Vagina (tissue), 2 donors: ENCODE measurements around the gene RASA3.

Experiments used
- POLR2AphosphoS5 ChIP-seq, 2 donors: sonication (generic); formaldehyde crosslinking; IDR thresholded peaks; one replicate each; pipeline ENCODE4 v1.9.0; 2017; ENCODE audit warnings: antibody characterized with exemption in 2 of 2, mild to moderate bottlenecking in 2 of 2, low read depth in 1 of 2; ENCODE audit not compliant: insufficient read depth in 1 of 2
- TF ChIP-seq, protein P1 (sequence below), 3 experiments: fragments of 450-650 bp in 2 of 3; fragments of 200-600 bp in 1 of 3; sonication (generic) in 1 of 3; IDR thresholded peaks; one replicate each; pipeline ENCODE4 v1.5.1; 2017 to 2019; ENCODE audit warnings: antibody characterized with exemption in 3 of 3, mild to moderate bottlenecking in 2 of 3, moderate library complexity in 2 of 3

DNA sequence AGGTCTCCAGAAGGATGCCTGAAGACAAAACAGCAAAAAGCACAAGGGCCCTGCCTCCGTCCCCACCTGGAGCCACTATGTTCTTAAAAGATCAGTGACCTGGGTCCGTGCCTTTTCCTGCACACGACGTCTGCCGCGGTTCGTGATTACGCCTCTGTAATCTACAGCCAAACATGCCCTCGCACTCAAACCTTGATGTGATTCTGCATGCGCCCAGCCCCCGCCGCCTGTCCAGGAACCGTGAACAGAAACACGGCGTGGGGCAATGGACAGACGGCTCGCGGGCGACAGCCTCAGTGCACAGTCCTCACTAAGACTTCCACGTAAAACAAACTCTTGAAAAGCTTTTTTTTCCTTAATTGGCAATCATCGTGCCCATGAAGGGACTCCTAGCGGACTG, 174.1 kb downstream of the RASA3 start:
- TF ChIP-seq, protein P1, sequence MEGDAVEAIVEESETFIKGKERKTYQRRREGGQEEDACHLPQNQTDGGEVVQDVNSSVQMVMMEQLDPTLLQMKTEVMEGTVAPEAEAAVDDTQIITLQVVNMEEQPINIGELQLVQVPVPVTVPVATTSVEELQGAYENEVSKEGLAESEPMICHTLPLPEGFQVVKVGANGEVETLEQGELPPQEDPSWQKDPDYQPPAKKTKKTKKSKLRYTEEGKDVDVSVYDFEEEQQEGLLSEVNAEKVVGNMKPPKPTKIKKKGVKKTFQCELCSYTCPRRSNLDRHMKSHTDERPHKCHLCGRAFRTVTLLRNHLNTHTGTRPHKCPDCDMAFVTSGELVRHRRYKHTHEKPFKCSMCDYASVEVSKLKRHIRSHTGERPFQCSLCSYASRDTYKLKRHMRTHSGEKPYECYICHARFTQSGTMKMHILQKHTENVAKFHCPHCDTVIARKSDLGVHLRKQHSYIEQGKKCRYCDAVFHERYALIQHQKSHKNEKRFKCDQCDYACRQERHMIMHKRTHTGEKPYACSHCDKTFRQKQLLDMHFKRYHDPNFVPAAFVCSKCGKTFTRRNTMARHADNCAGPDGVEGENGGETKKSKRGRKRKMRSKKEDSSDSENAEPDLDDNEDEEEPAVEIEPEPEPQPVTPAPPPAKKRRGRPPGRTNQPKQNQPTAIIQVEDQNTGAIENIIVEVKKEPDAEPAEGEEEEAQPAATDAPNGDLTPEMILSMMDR (IDR thresholded peaks at IDR 0.05), result no peak
- no peak for TF ChIP-seq POLR2AphosphoS5 (IDR thresholded peaks at IDR 0.05; ENCODE audit: insufficient read depth in 1 of 2, low read depth in 1 of 2)
